Stimulated activated CD4-positive, alpha-beta T cell treated with anti-CD3 and anti-CD28 coated beads, Interleukin-4, amount 100 ng/mL, for 4 hours (primary cell): ENCODE results near the gene KCNJ6.

Experiments
- DNase-seq, 2 experiments: peaks; one replicate each; pipeline ENCODE4 v3.0.0-alpha.2; 2020

Gene KCNJ6

DNA sequence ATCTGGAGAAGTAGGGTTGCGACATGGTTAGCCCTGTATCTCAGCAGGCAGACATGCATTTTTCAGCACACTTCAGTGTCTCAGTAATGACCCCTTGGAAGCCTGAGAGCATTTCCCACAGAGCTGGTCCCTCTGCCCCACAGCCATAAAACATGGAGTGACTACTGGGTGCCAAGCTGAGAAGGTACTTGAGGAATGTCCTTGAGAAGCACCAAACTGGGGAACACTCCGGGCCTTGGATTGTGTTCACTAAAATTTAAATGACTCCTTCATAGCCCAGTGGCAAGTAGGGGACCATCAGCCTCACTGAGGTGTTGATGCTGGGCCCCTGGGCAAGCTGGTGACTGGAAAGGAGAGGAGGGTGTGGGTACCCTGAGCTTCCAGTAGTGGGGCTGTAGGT is 54.7 kb downstream of the KCNJ6 start:
- no peak for DNase-seq

- no peak for DNase-seq
These were observed 55.8 kb downstream of the KCNJ6 start for GRCh38 chr21:37860416-37860815.

DNA sequence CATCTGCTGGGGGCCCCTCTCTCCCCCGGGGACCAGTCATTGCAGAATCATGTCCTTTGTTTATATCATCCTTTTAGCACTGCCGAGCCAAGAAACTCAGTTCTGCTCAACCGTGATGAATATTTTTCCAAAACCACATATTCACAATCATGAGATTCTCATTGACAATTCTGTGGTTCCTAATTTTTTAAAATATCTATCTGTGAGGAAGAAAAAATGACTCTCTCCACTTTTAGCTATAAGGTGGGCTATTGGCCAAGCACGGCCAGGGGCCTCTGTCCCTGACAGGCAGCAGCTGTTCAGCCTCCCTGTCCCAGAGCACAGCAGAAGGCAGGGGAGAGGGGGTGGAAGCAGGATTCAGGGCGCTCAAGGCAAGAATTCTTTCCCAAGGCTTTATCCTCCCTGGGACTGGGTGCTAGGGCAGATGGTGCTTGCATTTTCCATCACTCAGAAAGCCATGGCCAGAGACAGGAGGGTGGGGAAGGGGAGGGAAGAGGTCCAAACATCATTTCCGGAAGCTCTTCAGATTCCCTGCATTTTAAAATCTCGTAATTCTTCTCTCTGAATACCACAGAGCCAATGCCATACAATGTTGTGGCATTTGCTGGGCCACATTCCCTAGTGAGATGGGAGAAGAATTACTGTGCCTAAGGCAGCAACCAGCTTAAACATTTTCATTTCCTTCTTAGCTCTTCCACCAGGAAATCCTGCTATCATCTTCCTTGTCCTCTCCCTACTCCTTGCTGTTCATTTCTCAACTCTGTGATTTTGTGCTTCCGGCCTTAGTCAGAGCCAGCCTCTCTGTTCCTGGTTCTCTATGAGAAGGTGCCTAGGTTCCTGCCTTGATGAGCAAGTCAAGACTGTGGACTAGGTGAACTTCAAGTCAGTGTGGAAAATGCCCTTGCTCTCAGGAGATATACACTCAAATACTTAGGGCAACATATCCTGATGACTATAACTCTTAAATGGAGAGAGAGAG is 60.3 kb downstream of the KCNJ6 start:
- DNase-seq: no peak

GRCh38 chr21:37855271-37855646 is 61.0 kb downstream of the KCNJ6 start:
- no peak for DNase-seq

- no peak for DNase-seq
These were observed 66.7 kb downstream of the KCNJ6 start for GRCh38 chr21:37849506-37850102.

DNA sequence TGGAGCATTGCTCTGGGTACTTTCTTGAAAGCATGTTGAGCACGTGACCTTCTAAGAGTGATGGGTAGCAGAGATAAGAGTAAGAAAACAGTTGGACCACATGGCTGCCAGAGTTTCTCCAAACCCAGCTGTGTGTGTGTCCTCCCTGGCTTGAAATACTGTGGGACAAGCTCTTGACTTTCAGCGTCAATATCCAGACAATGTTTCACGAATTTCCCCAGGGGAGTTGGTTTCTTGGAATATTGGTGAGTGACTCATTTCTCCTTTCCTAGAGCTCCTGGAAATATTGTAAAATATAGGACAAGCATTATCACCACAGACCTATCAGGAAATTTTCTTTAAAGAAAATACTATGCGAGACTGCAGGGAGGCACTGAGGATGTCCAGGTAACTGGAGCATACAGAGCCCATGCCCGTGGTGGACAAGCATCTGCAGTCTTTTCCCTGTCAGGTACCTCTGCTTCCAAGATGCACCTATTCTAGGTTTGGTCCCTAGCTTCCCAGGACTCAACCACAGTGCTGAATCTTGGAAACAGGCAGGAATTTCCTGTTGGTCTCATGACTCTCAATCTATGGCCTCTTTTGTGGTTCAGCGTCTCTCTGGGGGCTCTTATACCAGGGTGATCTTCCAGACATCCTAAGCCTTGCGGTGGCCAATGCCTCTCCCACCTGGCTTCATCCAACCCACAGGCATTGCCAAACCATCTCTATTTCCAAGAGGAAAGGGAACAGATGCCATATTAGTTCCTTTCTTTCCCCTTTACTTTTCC is 67.4 kb downstream of the KCNJ6 start:
- DNase-seq: no peak

DNA sequence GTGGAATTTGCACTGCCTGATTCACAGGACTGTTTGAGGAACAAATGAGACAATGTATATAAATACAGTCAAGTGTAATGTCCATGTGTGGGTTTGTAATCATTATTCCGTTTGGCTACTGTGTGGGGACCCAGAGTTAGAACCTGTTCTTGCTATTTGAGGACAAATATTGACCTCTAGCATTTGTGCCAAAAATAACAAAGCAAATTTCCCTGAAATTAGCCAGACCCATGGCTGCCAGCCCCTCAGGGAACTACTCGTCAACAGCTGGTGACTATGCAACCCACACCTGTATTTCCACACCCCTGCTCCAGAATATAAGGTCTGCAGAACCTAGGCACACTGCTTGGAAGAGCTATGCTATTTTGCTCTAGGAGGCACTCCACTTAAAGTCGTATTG is 70.7 kb downstream of the KCNJ6 start:
- no peak for DNase-seq

DNA sequence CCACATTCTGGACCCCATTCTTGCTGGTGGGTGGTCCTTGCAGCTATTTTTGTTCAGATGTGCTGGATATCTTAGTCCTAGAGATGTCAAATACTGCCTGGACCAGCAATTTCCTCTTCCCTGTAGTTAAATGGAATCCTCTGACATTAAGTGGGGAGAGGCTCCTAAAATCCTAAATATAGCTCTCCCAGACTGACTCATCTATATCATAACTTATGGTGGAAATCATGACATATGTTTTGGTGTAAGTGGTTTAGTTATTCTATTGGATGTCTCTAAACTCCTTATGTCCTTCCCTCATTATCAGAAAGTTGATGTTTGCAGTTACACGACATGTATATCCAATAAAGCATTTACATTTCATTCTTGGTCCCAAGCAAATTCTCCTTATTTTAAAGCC is 73.1 kb downstream of the KCNJ6 start:
- DNase-seq: no peak

DNA sequence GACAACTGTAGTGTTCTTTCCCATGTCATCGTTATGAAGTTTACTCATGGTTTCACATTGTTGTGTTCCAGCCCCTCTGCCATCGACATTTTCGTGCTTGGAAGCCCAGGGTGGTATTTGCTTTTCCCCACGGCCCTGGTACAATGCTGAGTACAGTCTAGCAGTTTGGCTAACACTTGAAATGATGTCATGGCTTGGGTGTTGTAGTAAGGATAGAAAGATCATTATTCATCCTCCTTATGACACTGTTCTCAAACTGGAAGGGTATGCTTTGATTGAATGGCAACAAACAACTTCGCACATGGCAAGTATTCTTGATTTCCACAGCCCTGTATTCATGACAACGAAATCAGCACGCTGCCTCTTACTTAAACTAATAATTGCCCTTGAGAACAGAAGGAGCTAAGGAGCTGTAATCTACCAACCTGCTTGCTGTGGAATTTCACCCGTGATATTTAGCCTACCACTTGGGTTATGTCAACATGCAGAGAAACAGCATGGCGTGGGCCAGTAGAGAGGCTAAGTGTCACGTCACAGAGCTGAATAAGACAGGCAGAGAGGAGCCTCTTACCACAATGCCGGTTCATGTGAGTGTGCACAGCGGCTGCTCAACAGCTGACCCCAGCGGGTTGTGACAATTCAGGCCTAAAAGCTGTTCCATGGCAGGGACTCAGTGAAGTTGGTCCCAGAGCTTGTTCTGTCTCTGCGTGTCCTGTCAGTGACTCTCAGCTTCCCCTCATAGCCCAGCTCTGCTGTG is 73.9 kb downstream of the KCNJ6 start:
- DNase-seq: no peak

DNA sequence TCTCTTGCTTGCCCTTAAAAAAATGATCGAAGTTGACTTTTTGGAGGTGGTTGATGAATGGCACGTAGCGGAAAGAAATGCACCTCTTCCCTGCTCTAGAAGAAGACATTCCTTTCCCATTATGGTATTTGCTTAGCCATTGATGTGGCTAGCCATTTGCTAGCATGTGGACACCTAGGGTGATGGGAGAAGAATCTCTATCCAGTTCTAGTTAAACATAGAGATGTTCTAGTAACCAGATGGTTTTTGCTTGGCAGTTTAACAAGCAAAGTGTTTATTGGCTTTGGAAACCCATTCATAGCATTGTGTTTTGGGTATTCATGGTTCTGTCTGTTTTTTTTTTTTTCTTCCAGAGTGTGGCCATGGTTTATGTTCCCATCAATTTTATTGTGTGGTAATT is 78.9 kb downstream of the KCNJ6 start:
- no peak for DNase-seq

GRCh38 chr21:37835481-37835880 is 80.8 kb downstream of the KCNJ6 start:
- DNase-seq: no peak

DNA sequence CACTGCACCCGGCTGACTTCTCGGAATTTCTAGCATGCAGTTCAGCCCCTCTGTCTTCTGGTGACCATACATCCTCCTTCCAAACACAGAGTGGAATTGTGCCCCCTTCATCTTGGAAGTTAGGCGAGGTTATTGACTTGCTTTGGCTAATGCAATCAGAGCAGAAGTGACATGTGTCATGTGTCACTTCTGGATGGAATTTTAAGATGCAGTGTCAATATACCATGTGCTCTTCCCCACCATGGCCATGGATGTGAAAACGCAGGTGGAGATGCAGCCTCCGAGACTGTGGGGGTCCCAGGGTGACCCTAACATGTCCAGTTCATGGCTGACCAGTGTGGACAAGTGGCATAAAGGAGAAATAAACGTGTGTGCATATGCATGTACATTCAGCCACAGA is 83.0 kb downstream of the KCNJ6 start:
- no peak for DNase-seq

DNA sequence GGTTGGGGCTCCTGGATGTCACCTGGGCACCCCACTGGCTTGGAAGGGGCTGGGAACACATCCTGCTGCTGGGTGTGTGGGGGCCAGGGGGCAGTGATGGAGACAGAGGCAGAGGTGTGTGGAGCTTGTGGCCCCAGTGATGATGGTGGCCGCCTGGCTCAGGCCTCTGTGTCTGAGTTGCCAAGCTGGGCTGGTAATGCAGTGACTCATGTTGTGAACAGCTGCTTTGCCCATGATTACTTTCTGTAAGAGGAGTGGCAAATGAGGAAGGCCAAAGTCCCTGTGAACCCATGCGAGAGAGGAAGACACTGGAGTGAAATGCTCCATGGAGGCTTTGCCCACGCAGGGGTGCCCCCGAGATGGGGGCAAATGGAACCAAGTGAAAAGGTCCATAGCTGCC is 86.8 kb downstream of the KCNJ6 start:
- no peak for DNase-seq

- DNase-seq: no peak
These were observed 87.3 kb downstream of the KCNJ6 start for GRCh38 chr21:37828991-37829390.

- no peak for DNase-seq
These were observed 87.7 kb downstream of the KCNJ6 start for GRCh38 chr21:37828556-37828955.

DNA sequence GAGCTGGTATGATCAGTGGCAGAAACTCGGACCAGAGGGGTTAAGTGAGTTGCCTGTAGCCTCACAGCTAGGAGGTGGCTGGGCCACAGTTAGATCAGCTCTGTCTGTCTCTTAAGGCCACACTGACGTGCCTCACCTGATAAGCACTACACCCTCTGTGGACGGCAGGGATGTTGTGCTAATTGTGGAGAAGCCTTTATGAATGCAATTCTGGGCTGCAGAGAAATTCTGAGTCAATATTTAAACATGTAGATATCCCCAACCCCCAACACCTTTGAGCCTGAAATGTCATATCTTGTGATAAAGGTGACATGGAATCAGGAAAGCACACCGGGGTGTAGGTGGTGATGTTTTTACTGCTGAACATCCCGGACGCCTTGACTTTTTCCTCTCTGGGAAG is 88.3 kb downstream of the KCNJ6 start:
- DNase-seq: no peak

DNA sequence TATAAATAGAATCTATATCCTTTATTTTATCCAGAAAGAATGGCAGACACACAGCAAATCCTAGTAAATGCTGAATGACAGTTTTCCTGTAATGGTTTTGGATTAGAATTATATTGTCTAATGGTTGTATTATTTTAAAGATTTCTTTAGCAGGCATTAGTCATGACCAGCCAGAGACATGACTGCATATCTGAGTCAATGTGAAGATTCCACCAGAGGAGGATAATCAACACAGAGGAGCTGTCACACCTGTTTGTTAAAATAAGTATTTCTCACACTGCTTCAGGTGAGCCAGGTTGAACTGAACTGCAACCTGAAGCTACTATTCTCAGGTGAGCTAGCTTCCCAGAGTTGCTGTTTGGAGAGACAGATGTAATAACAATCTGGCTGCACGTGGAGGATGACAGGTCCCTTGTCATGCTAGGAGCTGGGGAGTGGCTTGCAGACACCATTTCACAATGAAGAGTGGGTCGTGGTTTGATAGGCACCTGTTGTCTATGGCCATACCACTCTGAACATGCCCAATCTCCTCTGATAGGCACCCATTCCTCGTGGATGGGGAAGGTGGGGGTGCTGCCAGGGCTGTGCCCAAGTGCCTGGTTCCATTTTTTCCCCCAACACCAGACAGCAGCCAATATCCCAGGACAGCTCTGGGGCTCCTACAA is 94.3 kb downstream of the KCNJ6 start:
- no peak for DNase-seq

GRCh38 chr21:37821092-37821491 is 95.2 kb downstream of the KCNJ6 start:
- DNase-seq: no peak

DNA sequence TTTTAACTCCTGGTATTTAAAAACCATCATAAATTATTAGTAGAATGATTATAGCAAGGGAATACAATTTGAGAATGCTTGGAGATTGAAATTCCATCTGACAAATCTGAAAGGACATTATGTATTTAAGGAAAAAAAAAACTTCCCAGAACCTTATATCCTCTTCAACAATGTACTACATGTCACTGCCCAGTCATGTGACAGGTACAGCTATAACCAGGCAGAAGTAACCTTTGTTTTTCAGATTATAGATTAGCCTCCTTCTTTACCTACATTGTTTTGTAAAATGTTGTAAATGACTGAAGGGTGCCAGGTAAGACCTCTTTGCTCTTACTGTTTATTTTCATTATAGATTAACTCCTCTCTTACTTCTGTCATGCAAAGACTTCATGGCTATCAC is 96.9 kb downstream of the KCNJ6 start:
- no peak for DNase-seq

DNA sequence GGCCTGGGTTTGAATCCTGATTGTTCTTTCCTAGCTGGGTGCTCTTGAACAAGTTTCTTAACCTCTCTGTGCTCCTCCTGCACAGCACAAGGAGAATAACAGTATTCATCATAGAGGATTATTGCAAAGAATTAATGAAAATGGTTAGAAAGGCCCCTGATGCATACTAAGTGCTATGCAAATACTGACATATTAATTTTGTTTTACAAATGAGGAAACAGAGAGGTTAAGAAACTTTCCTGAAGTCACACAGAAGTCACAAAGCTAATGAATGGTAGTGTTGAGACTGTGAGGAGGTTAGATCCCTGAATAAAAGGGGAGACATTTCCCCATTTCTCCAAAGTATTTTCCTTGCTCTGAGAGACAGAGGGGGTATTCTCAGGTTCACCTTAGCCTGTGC is 99.0 kb downstream of the KCNJ6 start:
- DNase-seq: no peak

- no peak for DNase-seq
These were observed 100.4 kb downstream of the KCNJ6 start for GRCh38 chr21:37815893-37816292.

DNA sequence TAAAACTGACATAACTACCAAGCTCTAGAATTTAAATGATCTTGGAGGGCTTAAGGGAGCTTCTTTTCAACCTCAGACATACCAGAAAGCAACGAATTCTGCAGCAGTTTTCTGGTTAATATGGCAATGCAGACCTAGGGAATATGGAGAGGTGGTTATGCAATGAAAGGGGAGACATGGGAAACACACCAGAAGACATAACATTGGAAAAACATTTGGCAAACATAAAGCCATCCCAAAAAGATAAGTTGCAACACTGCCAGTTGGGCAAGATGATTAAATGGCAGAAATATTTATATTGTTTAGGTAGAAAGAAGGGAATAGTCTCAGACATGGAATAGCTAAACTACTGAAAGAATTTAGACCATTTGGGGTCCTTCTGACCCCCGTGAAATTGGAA is 104.5 kb downstream of the KCNJ6 start:
- DNase-seq: no peak
